GM18517 (cell line): Measurements from ENCODE around the gene LRP1B.

Source experiments
- ATAC-seq: cut with Tn5 transposase; IDR thresholded peaks from one replicate; pipeline ENCODE4 v1.9.1; 2021; ENCODE audit warnings: mild to moderate bottlenecking, moderate library complexity; ENCODE audit not compliant: unreplicated experiment

The LRP1B gene

DNA sequence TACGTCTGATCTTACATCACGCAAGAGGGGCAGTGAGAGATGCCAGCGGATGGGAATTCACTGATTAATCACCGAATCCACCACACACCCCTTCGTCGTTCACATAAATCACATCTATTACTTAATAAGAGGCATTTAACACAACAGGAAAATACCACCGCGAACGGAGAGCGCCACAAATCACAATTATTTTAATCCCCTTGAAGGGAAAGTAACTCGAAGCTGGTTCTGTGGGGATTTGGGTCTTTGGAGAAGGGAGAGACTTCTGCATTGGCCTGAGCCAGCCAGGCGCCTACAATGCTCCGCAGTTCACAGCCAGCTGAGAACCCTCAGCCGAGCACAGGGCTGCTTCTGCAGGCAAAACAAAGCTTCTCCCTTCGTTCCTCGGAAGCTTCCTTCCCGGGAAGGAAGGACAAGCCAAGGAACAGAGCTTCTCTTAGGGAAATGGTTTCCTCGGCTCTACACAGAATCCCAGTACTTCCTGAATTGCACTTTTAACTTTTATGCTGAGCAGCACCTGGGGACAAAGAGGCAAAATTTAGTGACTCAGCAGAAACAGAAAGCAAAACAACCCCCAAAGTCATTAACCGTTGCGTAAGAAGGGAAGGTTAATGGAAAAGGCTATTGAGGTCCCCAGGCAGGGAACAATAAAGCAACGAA lies at the start of gene LRP1B:
LRP1B (minus strand) TSS at position 7 of the 660 bp plus-strand sequence. CDS start 287 bp downstream, outside the sequence.
- peak; percentile 51 for ATAC-seq

DNA sequence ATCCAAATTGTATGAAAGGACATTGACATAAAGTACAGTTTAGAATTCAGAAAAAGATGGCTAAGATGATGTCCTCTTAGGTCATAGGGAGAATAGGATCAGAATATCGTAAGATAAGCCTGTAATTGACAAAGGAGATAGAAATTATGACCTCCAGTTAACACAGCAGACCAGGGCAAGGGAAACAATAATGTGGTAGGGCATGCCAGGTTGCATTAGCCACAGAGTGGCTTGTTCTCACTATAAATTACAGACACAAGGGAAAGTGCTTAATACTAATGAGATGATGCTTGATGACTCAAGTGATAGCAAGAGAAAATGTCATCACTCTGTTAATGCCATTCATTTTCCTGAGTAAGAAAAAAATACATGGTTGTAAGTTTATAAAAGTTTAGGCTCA lies 48.9 kb upstream of the LRP1B start:
- no peak for ATAC-seq

DNA sequence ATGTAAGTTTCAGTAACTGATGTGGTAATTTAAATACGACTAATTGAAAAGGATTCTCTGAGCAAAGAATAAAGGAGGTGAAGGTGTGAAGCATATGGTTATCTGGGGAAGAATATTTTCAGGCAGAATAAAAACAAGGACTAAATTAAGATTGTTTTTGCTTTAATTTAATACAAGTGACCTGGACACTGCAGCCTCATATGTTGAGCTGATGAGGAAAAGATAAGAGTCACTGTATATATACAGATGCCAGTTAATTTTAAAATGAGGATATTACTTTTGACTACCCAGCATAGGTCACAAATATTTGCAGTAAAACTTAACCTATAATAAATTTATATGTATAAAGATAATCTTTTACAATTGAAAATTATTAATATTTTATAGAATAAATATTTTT lies 47.8 kb upstream of the LRP1B start:
- ATAC-seq = no peak

DNA sequence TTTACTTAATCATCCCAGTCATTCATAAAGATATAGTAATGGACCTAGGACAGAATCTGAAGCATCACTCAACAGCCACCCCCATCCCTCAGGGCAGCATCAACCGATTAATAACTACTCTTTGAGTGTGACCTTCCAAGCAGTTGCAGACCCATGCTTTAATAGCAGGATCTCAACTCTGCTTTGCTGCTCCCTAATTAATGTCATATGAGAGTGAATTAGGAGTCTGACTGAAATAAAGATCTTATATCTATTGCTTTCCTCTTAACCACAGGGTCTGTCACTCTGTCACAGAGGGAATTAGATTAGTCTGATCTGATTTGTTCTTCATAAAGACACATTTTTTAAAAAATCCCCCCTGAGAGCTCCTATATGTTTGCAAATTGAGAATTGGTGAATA lies 46.1 kb upstream of the LRP1B start:
- no peak for ATAC-seq

DNA sequence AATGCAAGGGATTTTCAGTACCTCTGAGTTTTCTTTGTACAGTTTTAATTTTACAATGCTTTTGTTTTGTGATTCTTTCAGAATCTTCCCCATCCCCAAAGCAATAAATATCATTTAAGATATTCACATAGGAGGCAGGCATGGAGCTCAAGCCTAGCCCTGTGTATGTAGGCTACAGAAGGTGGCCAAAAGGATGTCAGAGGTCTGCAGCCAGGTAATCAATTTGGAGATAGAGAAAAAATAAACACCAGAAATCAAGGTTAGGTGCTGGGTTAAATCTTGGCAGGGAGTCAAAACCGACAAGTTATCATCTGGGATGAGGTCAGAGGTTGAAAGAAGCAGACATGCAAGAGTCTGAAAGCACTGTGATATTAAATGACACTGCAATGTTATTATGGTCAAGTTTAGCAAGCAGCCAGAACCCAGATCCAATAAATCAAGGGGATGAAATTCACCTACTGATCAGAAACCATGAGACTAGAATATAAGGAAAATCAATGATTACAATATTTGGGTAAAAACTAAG lies 45.1 kb upstream of the LRP1B start:
- ATAC-seq = no peak

DNA sequence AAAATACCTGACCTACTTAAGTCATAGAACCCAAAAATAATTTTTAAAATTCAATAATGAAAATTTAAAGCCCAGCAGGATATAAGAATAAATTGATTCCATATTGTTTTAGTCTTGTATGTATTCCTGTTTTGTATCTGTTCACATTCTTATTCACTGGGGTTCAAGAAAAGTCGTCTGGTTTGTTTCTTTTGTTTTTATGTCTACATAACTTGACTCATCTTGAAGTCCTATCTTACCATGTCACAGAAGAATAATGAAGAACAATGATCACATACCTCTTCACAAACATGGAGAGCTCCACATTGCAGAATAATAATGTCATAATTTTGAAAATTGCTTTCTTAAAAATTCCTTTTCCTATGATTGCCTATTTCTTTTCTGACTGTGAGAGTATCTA lies 43.4 kb upstream of the LRP1B start:
- no peak for ATAC-seq

DNA sequence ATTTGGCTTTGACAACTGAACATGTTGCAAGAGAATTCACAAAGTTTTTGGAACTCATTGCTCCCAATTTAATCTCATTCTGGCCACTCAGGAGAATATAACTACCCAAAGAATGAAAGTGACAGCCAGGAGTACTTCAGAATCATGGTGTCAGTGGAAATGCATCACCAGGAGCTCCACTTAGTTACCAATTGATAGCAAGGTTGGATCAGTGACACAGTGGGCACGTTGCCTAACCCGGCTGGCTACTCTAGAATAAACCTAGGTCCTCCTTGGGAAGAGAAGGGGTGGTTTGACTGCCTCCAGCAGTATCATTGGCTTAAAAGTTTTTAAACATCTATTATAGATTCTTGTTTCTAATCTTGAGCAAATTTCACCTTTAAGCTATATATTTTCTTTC lies 40.0 kb upstream of the LRP1B start:
- no peak for ATAC-seq

DNA sequence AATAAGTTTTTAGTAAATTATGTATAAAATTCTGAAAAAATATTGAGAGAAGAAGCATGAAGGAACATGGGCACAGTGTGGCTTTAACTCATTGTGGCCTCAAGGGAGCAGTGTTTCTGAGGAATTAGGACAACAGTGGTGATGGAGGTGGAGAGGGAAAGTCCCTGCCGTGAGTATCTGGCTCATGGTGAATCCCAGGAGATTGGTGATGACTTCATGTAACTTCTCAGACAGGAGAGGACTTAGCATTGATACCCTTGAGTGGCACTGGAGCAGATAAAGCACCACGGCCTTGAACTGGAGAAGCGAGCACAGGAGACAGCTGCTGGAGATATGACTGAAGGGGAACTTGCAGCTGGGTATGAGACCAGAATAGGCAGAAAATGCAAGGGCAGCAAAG lies 35.0 kb upstream of the LRP1B start:
- peak; percentile 83 for ATAC-seq

DNA sequence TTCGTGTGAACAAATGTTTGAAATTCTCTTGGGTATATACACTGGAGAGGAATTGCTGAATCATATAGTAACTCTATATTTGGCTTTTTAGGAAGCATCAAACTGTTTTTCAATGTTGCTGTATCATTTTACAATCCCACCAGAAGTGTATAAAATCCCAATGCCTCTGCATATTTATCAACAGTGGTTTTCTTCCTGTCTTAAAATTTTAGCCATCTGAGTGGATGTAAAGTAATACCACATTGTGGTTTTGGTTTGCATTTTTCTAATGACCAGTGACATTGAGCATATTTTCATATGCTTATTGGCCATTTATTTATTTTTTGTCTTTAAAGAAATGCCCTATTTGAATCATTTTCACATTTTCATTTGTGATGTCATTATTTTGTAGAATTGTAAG lies 22.8 kb upstream of the LRP1B start:
- ATAC-seq = no peak

DNA sequence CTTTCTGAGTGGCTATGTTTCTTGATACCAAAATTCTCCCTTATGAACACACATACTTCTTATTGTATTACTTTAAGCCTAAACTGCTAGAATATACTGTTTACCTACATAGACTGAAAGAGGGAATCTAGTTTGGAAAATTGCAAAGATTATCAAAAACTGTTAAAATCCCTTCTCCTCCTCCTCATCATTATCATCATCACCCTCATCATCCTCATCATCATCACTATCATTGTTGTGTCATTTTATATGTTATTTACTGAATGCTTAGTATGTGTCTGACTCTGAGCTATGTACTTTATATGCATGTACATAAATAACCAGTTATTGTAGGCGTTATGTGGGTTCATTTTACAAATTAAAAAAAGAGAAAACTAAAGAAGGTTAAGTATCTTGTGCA lies 19.6 kb upstream of the LRP1B start:
- no peak for ATAC-seq

DNA sequence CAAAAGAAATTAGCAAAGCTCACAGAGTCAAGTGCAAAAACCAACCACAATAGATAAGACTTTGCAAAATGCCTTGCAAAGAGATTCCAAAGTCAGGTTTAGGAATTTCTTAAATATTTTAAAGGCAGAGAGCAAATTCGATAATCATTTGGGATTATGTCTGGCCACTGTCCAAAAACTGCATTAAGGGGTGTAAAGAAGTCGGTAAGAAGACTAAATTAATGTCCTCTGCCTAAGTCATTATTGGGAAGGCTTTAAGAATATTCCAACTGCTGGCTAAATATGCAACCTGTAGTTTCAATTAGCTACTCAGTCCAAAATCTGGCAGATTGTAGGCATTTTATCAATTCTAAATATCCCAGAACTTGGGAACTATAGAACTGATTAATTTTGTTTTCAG lies 13.7 kb upstream of the LRP1B start:
- no peak for ATAC-seq

DNA sequence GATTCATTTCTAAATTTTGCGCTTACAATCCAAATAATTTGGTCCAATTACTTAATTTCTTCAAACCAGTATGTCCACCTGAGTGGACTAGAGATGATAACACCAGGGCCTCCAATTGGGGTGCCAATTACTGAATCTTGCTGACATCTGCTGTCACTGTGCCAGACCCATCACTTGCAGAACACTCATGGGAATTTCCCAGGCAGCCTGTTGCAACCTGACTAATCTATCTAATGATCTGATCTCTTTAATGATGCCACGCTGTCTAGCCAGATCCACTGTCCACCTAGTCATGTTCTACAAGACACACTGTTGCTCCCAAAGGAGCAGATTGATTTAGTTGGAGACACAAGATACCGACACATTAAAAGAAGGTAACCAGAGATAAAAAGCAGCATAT lies 11.8 kb upstream of the LRP1B start:
- ATAC-seq = no peak

DNA sequence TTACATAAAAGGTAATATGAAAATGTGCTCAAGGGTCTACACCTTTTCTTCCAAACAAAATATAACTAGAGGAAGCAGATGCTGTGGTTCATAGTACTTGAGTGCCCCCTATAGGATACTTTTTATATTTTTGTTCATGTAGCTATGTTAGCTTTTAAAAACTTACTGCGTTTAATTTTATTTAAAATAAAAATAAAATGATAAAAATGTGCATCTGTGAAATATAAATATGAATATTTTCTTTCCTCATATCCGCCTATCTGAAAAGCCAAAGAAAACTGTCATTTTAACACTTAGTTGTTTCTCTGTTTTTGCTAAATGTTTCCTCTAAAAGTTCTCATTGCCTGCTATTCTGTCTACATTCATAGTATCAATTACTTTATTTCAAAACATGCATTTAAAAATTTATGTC lies 9.6 kb upstream of the LRP1B start:
- ATAC-seq = no peak

DNA sequence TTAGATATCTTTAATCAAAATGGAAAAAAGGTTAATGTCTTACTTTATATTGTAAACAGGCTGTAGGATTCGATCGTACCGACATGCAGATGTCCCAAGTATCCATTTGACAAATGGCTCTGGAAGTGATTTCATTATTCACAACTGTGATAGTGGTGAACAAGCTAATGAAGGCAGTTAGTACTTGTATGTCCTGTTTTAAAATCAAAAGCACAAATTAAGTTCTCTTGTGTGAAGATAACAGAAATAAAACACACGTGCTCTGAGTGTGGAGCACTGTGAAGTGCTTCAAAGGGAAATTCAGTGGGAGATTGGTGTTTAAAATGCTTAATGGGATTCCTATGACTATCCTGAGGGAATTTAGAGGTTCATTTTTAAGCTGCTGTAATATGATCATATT lies 8.6 kb upstream of the LRP1B start:
- ATAC-seq = no peak

DNA sequence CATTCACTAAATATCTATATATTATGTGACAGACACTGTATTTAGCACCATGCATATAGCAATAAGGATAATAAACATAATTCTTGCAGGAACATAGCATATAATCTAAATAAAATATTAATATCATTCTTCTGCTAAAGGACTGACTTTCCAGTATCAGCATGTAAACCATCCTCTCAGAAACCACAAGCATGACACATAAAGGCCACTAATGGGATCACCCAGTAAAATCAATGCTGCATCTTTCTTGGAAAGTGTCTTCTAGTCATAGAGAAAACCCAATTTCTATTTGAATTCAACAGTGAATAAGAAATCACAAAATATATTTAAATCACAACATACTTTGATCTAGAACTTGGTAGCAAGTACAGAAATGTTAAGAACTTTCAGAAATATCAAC lies 5.8 kb upstream of the LRP1B start:
- ATAC-seq = no peak

DNA sequence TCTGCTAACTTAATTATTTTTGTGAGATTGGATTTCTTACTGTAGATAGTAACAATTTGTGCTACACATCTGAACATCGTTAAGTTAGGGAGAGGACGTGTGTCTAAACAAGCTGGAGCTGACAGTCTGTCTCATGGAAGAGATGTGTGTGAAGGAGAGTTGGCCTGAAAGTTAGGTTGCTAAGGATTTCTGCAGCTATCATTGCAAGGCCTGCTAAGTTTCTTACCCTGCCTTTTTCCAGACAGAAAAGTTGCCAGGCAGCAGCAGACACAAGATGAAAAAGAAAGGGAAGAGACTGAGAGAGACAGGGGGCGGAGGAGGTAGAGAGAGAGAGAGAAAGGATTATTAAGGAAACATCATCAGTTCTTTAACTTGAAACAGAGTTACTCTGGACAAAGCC lies 4.1 kb upstream of the LRP1B start:
- ATAC-seq = no peak

DNA sequence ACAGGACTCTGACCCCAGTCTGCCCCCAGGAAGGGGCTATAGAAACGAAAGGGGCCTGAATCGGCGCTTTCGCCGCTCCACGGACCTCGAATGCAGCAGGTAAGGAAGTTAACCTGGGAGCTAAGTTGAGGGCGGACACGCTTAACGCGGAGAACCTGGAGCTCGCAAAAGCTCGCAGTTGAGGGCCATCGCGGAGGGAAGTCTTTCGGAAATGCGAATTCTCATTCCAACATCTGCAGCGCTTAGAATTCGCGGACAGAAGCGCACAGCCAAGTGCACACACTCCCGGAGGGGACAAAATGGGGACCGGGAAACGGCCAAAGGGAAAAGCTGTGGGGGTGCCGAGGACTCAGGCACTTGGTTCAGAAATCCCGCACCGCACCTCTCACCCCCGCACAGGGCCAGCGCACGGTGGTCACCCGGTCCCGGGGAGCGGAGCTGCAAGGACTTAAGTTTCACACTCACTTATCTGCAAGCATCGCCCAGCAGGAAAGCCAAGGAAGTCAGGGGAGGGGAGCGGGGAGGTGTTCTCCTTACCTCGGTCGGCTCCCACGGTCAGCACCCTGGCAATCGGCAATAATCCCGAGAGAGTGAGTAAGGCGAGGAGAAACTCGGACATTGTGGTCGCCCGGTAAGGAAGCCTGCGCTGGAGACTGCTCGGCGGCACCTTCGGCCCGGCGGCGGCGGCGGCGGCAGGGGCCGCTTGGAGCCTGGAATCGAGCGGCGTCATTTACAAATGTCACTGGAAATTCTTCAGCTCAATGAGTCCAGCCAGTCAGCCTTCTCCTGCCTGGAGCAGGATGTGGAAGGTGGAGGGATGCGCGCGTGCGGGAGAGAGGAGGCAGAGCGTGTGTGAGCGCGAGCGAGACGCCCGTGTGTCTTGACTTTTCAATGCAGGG lies 456 bp downstream of the LRP1B start:
- ATAC-seq = no peak

DNA sequence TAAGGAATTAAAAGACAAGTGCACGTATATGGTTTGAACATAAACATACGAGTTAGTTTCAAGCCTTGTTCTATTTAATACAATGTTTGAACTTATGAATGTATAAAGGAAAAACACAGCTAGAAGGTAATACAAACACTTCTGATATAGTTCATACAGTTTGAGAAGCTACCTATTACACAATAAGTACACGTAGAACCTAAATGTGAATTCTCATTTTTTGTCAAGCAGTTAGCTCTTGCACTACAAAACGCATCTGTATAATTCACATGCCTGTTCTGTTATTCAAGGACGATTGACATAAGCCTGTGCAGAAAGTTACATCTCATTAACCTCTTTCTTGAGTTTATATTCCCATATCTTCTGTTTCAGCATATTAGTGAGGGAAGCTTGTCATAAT lies 2.7 kb downstream of the LRP1B start:
- ATAC-seq = no peak

DNA sequence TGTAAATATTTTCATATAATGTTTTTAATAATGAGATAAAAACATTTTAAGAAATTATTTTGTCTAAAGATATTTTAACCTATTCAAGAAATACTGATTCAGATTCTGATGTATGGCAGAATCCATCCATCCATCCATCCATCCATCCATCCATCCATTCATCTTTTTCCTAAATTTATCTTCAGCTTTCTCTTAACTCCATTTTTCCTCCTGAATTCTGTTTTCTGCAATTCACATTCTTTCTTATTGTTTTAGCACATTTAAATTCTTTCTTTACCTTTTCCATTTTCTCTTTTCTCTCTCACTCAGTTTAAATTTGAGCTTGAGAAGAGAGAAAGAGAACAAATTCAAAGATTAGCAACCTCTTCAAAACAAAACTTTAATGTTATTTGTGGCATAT lies 3.6 kb downstream of the LRP1B start:
- ATAC-seq = no peak

DNA sequence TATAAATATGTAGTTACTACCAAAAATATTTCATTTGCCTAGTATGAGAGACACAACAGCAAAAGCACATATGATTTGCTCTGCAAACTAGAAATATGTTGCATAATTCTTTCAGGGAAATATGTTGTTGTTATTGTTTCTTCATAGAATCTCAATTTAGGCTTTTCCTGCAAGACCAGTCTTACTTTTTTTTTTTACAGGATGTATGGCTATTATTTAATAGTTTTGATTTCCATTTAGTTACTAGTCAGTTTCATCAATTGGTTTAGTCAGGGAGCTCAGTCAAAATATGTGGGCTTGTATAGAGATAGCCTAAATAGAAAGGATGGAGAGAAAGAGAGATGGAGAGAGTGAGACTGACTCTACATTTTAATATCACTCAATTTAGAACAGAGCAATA lies 6.1 kb downstream of the LRP1B start:
- ATAC-seq = no peak

DNA sequence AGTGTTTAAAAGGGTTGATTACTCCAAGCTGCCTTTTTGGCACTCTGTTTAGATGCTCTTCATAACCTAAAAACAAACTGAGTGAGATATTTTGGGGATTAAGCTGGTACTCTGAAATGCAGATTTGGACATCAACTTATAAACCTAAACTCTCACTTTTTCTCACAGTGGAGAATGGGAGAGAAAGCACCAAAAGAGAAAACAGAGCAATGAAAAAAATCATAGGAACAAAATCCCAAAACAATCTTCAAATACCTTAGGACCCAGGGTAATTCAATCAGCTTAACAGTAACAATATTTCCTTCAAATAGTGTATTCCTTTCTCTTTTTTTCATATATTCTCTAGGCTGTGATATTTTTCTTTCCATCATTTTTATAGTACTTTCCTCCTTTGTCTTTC lies 11.5 kb downstream of the LRP1B start:
- no peak for ATAC-seq

DNA sequence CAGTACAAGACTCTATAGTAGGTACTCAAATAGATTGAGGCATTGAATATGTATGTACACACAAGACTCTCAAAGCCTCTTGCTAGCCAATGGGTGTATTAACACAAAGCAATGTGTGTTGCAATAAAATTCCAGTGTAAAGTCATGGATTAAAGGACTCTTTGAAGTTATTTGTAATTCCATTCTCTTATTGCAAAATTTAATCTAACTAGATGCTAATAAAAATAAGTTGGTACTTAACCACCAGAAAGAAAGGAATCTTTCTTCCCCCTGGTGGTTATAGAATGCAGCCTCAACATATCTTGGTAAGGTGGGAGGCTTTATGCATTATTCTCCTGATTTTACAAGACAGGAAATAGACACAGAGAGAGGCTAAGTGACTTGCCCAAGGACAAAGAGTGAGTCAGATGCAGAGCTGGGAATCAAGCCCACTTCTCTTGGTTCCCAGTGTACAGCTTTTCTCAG lies 18.0 kb downstream of the LRP1B start:
- no peak for ATAC-seq
